HepG2 (cell line): Measurements from ENCODE around the gene SRRM3. TPM values are rescaled to one million over a fixed set of nuclear protein-coding genes. Genes with fewer than 3 reads are reported as not detected.

Experiments
- BCL3 ChIP-seq: sonication (generic); formaldehyde crosslinking; IDR thresholded peaks from 2 replicates; pipeline ENCODE4 v1.5.1; 2020; ENCODE audit warnings: mild to moderate bottlenecking, missing genetic modification reagents, moderate library complexity
- CHCHD3 ChIP-seq: sonication (generic); formaldehyde crosslinking; IDR thresholded peaks from 2 replicates; pipeline ENCODE4 v1.8.0; 2022; ENCODE audit warnings: mild to moderate bottlenecking, missing genetic modification reagents, moderate library complexity
- CHD4 ChIP-seq: fragments of 200-600 bp; sonication (generic); IDR thresholded peaks from 2 replicates; pipeline ENCODE4 v1.7.0; 2017; ENCODE audit warnings: mild to moderate bottlenecking, low read length, borderline replicate concordance
- CTCF ChIP-seq: sonication (generic); formaldehyde crosslinking; IDR thresholded peaks from 2 replicates; pipeline ENCODE4 v1.5.0; 2020; ENCODE audit warnings: mild to moderate bottlenecking, missing genetic modification reagents, moderate library complexity
- GPBP1L1 ChIP-seq: sonication (generic); formaldehyde crosslinking; IDR thresholded peaks from 2 replicates; pipeline ENCODE4 v1.5.0; 2020; ENCODE audit warnings: mild to moderate bottlenecking, missing genetic modification reagents
- HOXA3 ChIP-seq: sonication (generic); formaldehyde crosslinking; IDR thresholded peaks from 2 replicates; pipeline ENCODE4 v1.5.0; 2020; ENCODE audit warnings: missing genetic modification reagents
- KDM3A ChIP-seq: IDR thresholded peaks from 2 replicates; pipeline ENCODE4 v1.6.1; 2018; ENCODE audit warnings: low read depth, missing compliant biosample characterization
- KLF13 ChIP-seq: sonication (generic); formaldehyde crosslinking; IDR thresholded peaks from 2 replicates; pipeline ENCODE4 v1.4.0; 2020; ENCODE audit warnings: mild to moderate bottlenecking, missing genetic modification reagents
- SAP130 ChIP-seq: IDR thresholded peaks from 2 replicates; pipeline ENCODE4 v1.6.1; 2016; ENCODE audit warnings: low read depth
- SMAD1 ChIP-seq: sonication (generic); formaldehyde crosslinking; IDR thresholded peaks from 2 replicates; pipeline ENCODE4 v1.4.0; 2020; ENCODE audit warnings: missing genetic modification reagents, low read depth, mild to moderate bottlenecking, borderline replicate concordance
- SNAPC5 ChIP-seq: sonication (generic); formaldehyde crosslinking; IDR thresholded peaks from 2 replicates; pipeline ENCODE4 v1.8.1; 2023; ENCODE audit warnings: mild to moderate bottlenecking, missing genetic modification reagents, borderline replicate concordance
- ZBTB20 ChIP-seq: sonication (generic); formaldehyde crosslinking; IDR thresholded peaks from 2 replicates; pipeline ENCODE4 v1.8.1; 2023; ENCODE audit warnings: missing genetic modification reagents, low read depth, mild to moderate bottlenecking, borderline replicate concordance
- ZNF318 ChIP-seq: sonication (generic); formaldehyde crosslinking; IDR thresholded peaks from 2 replicates; pipeline ENCODE4 v1.4.0; 2020; ENCODE audit warnings: mild to moderate bottlenecking, missing genetic modification reagents
- ZNF558 ChIP-seq: sonication (generic); formaldehyde crosslinking; IDR thresholded peaks from 2 replicates; pipeline ENCODE4 v1.9.0; 2022; ENCODE audit warnings: mild to moderate bottlenecking, missing genetic modification reagents, borderline replicate concordance
- ZNF589 ChIP-seq: sonication (generic); formaldehyde crosslinking; conservative IDR thresholded peaks from 2 replicates; pipeline ENCODE4 v1.8.0; 2022; ENCODE audit warnings: mild to moderate bottlenecking, moderate library complexity, missing genetic modification reagents
- ZNF761 ChIP-seq: sonication (generic); formaldehyde crosslinking; conservative IDR thresholded peaks from 2 replicates; pipeline ENCODE4 v1.4.0; 2020; ENCODE audit warnings: mild to moderate bottlenecking, missing genetic modification reagents
- ZNF790 ChIP-seq: sonication (generic); formaldehyde crosslinking; IDR thresholded peaks from 2 replicates; pipeline ENCODE4 v1.8.0; 2022; ENCODE audit warnings: missing genetic modification reagents, mild to moderate bottlenecking, borderline replicate concordance
- ZNF850 ChIP-seq: sonication (generic); formaldehyde crosslinking; conservative IDR thresholded peaks from 2 replicates; pipeline ENCODE4 v1.9.0; 2021; ENCODE audit warnings: mild to moderate bottlenecking, missing genetic modification reagents
- polyA plus RNA-seq, 8 experiments: library from polyadenylated mRNA; depleted of rRNA in 3 of 8; stranded (reverse) in 7 of 8; unstranded in 1 of 8; fragments of >200 nt; fragmentation: Illumina TruSeq in 4 of 8; extraction: Trizol in 4 of 8; gene quantifications; 2 replicates each; pipeline versions ENCODE4 v1.2.1 to v1.2.3, GENCODE V29; 2011 to 2016; ENCODE audit warnings: low read depth in 4 of 8, missing spikeins in 1 of 8, mixed read lengths in 1 of 8; ENCODE audit not compliant: insufficient read depth in 1 of 8
- total RNA-seq, 5 experiments: library from RNA; depleted of rRNA; stranded (reverse); fragments of >200 nt; fragmentation: Illumina TruSeq; extraction: Trizol; gene quantifications; 2 replicates each; pipeline ENCODE4 v1.2.3, GENCODE V29; 2016; ENCODE audit warnings: low read depth in 1 of 5

Gene SRRM3
- total and polyA plus RNA-seq, 2 of the 13 experiments (the other 11 are each of a cell fraction or from before 2014, with no cell fraction given): 0.13 to 0.54 TPM

GRCh38 chr7:76225379-76225778, 23.7 kb downstream of the SRRM3 start (continued):
- TF ChIP-seq ZNF558 (CRISPR knock-in tag) (no peak), SAP130 (CRISPR knock-in tag) (peak; percentile 55), GPBP1L1 (CRISPR knock-in tag) (no peak), CTCF (CRISPR knock-in tag) (no peak), KDM3A (CRISPR knock-in tag) (no peak), KLF13 (no peak), ZNF761 (CRISPR knock-in tag) (no peak), SMAD1 (CRISPR knock-in tag) (no peak), CHD4 (no peak), CHCHD3 (CRISPR knock-in tag) (no peak), ZNF850 (CRISPR knock-in tag) (no peak), BCL3 (CRISPR knock-in tag) (no peak; the same call in 1 of the 2 replicates), ZNF318 (CRISPR knock-in tag) (no peak), ZBTB20 (CRISPR knock-in tag) (no peak), ZNF790 (CRISPR knock-in tag) (peak; percentile 39; the same call in 1 of the 2 replicates), ZNF589 (no peak), HOXA3 (0 out of 2 replicates have a peak, but pooled peaks have one; percentile 27), SNAPC5 (CRISPR knock-in tag) (no peak)
